GM12864 (cell line): ENCODE data around the gene PLSCR3.

Experiments
- DNase-seq: peaks from one replicate; pipeline ENCODE4 v3.0.0-alpha.2; 2011; ENCODE audit warnings: low read depth
- H3K4me3 ChIP-seq: 2 replicates; pipeline ENCODE4 v1.5.1; 2011; ENCODE audit warnings: mild to moderate bottlenecking, low read depth, low read length, control low read depth
- TF ChIP-seq, protein P1 (sequence below): IDR thresholded peaks from 2 replicates; pipeline ENCODE4 v1.5.1; 2011; ENCODE audit warnings: low read depth, mild to moderate bottlenecking, moderate library complexity, low read length, control low read depth, inconsistent platforms; ENCODE audit errors: missing control alignments

Gene PLSCR3

DNA sequence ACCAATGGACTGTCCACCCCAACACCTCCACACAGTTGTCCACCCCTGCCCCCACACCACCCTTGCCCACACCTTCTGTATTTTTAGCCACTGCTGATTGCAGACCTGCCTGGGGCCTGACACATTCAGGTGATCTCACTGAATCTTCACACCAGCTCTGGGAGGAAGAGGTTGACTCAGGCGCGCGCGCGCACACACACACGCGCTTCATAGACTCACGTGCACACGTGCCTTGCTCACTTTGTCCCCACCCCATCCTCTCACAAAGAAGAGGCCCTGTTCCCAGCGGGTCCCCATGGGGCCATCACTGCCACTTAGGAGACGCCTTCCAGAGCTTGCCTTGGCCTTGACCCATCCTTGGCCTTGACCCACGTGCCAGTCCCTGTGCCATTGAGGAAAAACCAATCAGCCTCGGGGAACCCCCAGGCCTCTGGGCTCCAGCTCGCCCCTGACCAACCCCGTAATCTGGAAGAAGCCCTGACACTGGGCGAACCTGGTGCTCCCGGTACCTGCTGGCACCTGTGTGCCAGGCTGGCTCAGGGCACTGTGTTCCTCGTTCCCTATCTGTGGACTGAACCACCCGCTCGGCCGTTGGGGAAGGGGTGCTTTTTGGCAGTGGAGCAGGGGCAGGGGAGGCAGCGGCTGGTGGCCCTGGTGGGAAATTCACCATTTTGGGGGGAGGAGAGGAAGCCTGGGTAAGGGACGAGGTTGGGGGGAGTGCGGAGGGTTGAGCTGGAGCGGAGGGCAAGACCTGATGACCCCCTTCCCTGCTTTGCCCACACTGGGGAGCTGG is 16.5 kb upstream of the PLSCR3 start:
- H3K4me3 ChIP-seq: no peak overlapping the region
- no peak for DNase-seq
- TF ChIP-seq, protein P1, sequence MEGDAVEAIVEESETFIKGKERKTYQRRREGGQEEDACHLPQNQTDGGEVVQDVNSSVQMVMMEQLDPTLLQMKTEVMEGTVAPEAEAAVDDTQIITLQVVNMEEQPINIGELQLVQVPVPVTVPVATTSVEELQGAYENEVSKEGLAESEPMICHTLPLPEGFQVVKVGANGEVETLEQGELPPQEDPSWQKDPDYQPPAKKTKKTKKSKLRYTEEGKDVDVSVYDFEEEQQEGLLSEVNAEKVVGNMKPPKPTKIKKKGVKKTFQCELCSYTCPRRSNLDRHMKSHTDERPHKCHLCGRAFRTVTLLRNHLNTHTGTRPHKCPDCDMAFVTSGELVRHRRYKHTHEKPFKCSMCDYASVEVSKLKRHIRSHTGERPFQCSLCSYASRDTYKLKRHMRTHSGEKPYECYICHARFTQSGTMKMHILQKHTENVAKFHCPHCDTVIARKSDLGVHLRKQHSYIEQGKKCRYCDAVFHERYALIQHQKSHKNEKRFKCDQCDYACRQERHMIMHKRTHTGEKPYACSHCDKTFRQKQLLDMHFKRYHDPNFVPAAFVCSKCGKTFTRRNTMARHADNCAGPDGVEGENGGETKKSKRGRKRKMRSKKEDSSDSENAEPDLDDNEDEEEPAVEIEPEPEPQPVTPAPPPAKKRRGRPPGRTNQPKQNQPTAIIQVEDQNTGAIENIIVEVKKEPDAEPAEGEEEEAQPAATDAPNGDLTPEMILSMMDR: no peak

DNA sequence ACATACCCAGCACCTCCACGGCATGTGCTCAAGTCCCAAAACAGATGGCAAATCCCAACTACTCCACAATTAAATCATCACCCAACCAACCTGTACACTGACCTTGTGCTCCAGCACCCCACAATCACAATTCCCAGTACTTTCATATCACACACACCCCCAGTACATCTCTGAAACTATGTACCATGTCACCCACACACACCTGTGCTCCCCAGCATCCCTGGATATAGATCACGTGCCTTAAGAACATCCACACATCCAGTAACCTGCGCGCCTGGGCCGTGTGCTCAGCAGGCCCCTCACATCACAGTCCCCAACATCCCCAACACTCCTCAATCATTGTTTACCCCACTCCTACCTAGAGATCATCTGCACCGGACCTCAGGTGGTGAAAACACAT is 15.4 kb upstream of the PLSCR3 start:
- DNase-seq: no peak
- TF ChIP-seq, protein P1: no peak
- no peak overlapping the region for H3K4me3 ChIP-seq

DNA sequence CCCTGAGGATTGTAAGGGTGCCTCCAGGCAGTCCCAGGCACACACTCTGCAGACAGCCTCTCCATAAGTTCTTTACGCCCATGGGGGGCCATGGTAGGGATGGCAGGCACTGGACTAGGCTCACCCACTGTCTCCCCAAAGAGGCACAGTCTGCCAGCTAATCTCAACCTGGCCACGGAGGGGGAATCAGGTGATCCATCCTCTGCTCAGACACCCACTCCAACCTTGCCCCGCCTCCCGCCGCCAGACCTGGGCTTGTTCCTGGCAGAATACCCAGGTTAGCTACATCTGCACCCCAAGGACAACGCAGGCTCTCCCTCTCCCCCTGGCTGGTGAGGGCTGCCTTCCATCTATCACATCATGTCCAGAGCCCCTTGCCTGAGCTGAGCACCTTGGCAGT is 14.5 kb upstream of the PLSCR3 start:
- no peak overlapping the region for H3K4me3 ChIP-seq
- no peak for DNase-seq
- TF ChIP-seq, protein P1: no peak

DNA sequence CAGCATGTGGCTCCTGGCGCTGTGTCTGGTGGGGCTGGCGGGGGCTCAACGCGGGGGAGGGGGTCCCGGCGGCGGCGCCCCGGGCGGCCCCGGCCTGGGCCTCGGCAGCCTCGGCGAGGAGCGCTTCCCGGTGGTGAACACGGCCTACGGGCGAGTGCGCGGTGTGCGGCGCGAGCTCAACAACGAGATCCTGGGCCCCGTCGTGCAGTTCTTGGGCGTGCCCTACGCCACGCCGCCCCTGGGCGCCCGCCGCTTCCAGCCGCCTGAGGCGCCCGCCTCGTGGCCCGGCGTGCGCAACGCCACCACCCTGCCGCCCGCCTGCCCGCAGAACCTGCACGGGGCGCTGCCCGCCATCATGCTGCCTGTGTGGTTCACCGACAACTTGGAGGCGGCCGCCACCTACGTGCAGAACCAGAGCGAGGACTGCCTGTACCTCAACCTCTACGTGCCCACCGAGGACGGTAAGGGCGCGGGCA is 14.0 kb upstream of the PLSCR3 start:
- no peak for DNase-seq
- no peak overlapping the region for H3K4me3 ChIP-seq
- TF ChIP-seq, protein P1: no peak

DNA sequence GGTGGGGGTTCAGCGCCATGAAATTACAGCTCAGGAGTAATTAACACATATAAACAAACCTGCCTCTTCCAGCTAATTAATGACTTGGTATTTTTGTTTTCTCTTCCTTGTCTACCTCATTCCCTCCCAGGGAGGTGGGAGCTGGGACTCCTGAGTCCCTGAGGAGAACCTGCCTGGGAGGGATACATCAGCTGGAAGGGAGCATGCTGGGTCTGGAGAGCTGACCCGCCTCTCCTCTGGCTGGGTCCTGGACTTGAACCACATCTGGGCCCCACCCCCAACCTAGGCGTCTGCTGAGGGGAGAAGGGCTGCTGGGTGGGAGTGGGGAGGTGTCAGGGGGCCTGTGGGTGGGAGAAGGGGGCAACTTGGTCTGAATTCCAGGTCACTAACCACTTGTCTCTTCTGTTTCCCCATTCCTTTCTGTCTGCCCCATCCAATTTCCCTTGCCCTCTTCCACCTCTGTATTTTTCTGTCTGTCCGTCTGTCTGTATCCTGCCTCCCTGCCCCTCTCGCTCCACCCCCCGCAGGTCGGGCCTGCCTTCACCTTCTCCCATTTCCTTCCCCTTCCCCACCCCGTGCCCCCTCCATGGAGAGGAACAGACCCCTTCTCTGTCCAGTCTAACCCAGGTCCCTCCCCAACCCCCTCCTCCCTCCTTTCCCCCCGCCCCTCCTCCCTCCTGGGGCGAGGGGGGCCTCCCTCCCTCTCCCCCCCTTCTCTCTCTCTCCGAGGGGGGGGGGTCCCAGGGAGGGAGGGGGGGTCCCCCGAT is 13.3 kb upstream of the PLSCR3 start, which contains the start of gene NLGN2:
TSS of gene NLGN2 (plus strand) at position 361 of the 767 bp plus-strand sequence. CDS start 411 bp downstream, outside the sequence.
- H3K4me3 ChIP-seq: no peak within 1 kb of the TSS
- TF ChIP-seq, protein P1: no peak
- no peak for DNase-seq

DNA sequence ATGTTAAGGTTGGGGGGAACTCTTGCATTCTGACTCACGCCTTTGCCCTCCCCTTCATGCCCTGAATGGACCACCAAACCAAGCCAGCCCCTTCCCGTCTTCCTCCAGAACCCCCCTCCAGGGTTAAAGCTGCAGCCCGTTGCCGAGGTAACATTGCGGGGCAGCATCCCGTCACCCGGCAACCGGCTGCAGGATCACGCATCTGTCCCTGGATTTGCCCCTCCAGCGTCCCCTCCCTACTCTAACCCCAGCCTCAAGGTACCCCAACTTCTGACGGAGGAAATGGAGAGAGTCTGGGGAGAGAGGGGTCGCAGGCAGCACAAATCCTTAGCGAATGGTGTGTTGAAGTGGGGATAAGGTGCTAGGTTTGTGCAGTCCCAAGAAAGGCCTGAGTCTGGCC is 12.8 kb upstream of the PLSCR3 start:
- H3K4me3 ChIP-seq: no peak overlapping the region
- TF ChIP-seq, protein P1: no peak
- DNase-seq: no peak
